H1 (cell line): Measurements from ENCODE around the gene MSTN. TPM values are rescaled to one million over a fixed set of nuclear protein-coding genes. Genes with fewer than 3 reads are reported as not detected.

Source experiments
- CTCF ChIA-PET: fragments of 300-600 bp; sonication (Branson Sonifier 250); formaldehyde crosslinking; loops from one replicate; lab custom pipeline; 2021; ENCODE audit not compliant: partially characterized antibody; lab: Charles Lee
- POLR2A ChIA-PET: fragments of 300-600 bp; sonication (Branson Sonifier 250); formaldehyde crosslinking; loops from one replicate; lab custom pipeline; 2021; ENCODE audit warnings: inconsistent platforms; ENCODE audit not compliant: partially characterized antibody; lab: Charles Lee
- DNase-seq, 2 experiments: peaks; one replicate each; pipeline versions ENCODE4 v3.0.0 to v3.0.0-alpha.2; 2010 to 2022; ENCODE audit warnings: low spot score in 2 of 2, low read depth in 1 of 2, mixed read lengths in 1 of 2
- FAIRE-seq: peaks from 2 replicates; lab custom pipeline; 2011; peaks lifted over from hg19 to GRCh38; lab: Jason Lieb, UNC
- H2AFZ ChIP-seq: 2 replicates; pipeline ENCODE4 v1.8.1; 2012; ENCODE audit warnings: low read length, inconsistent platforms
- H2AK5ac ChIP-seq: 2 replicates; pipeline ENCODE4 v1.6.1; 2013; ENCODE audit warnings: low read depth, low read length
- H2BK120ac ChIP-seq: replicated peaks from 2 replicates; pipeline ENCODE3; 2013; ENCODE audit warnings: low read depth, low read length, inconsistent platforms
- H2BK12ac ChIP-seq: 2 replicates; pipeline ENCODE4 v1.6.1; 2013; ENCODE audit warnings: low read depth, low read length
- H2BK15ac ChIP-seq: 2 replicates; pipeline ENCODE4 v1.6.1; 2013; ENCODE audit warnings: low read length
- H2BK20ac ChIP-seq: 2 replicates; pipeline ENCODE4 v1.6.1; 2013; ENCODE audit warnings: low read length
- H2BK5ac ChIP-seq: 2 replicates; pipeline ENCODE4 v1.6.1; 2013; ENCODE audit warnings: low read depth, low read length
- H3K14ac ChIP-seq: 2 replicates; pipeline ENCODE4 v1.6.1; 2013; ENCODE audit warnings: inconsistent platforms; ENCODE audit not compliant: insufficient read length
- H3K18ac ChIP-seq: 2 replicates; pipeline ENCODE4 v1.6.1; 2013; ENCODE audit warnings: low read length; ENCODE audit errors: extremely low read depth
- H3K23ac ChIP-seq: 2 replicates; pipeline ENCODE4 v1.6.1; 2013; ENCODE audit warnings: inconsistent platforms; ENCODE audit not compliant: insufficient read length
- H3K23me2 ChIP-seq: 2 replicates; pipeline ENCODE4 v1.6.1; 2013; ENCODE audit warnings: low read depth, low read length
- H3K27ac ChIP-seq: 2 replicates; pipeline ENCODE4 v1.6.1; 2011; ENCODE audit warnings: low read depth, low read length, inconsistent platforms
- H3K27me3 ChIP-seq, 4 experiments: replicated peaks in 1 of 4; 1 replicate in 1 of 4; 2 replicates in 3 of 4; pipeline versions ENCODE4 v1.6.1 to v1.8.1; 2011 to 2013; ENCODE audit warnings: low read length in 3 of 4, mild to moderate bottlenecking in 3 of 4, inconsistent platforms in 2 of 4, mixed read lengths in 2 of 4, moderate library complexity in 1 of 4; ENCODE audit not compliant: control insufficient read depth in 3 of 4, insufficient read depth in 3 of 4; ENCODE audit errors: extremely low read depth in 1 of 4
- H3K36me3 ChIP-seq, 4 experiments: 2 replicates each; pipeline versions ENCODE4 v1.6.1 to v1.8.1; 2011 to 2013; ENCODE audit warnings: mild to moderate bottlenecking in 4 of 4, low read length in 3 of 4, moderate library complexity in 2 of 4, control low read depth in 1 of 4, inconsistent platforms in 1 of 4; ENCODE audit not compliant: insufficient read depth in 4 of 4, control insufficient read depth in 2 of 4
- H3K4ac ChIP-seq: replicated peaks from 2 replicates; pipeline ENCODE3; 2013; ENCODE audit warnings: low read length, low read depth, mixed read lengths, inconsistent platforms; ENCODE audit not compliant: insufficient read length
- H3K4me1 ChIP-seq, 4 experiments: replicated peaks in 1 of 4; 1 replicate in 1 of 4; 2 replicates in 3 of 4; pipeline versions ENCODE4 v1.6.1 to v1.8.1; 2011 to 2013; ENCODE audit warnings: low read length in 3 of 4, inconsistent platforms in 2 of 4, mixed read lengths in 1 of 4; ENCODE audit not compliant: insufficient read depth in 4 of 4, control insufficient read depth in 3 of 4
- H3K4me2 ChIP-seq, 2 experiments: 2 replicates each; pipeline versions ENCODE4 v1.6.1 to v1.8.1; 2011 to 2013; ENCODE audit warnings: low read depth in 2 of 2, low read length in 2 of 2, control low read depth in 1 of 2, inconsistent platforms in 1 of 2, mild to moderate bottlenecking in 1 of 2; ENCODE audit not compliant: insufficient read depth in 1 of 2
- H3K4me3 ChIP-seq, 4 experiments: fragments of 200-600, 300-600 bp in 1 of 4; sonication (generic), shearing (Covaris generic), sonication (Bioruptor Twin) in 1 of 4; 2 replicates each; pipeline versions ENCODE4 v1.5.1 to v1.8.1; 2011 to 2016; ENCODE audit warnings: low read length in 4 of 4, low read depth in 3 of 4, control low read depth in 2 of 4, inconsistent platforms in 2 of 4, mild to moderate bottlenecking in 2 of 4, mixed read lengths in 1 of 4, moderate library complexity in 1 of 4; ENCODE audit not compliant: insufficient read depth in 2 of 4; ENCODE audit errors: extremely low read depth in 1 of 4
- H3K56ac ChIP-seq: replicated peaks from 2 replicates; pipeline ENCODE3; 2013; ENCODE audit warnings: low read depth, mild to moderate bottlenecking, mixed read lengths, low read length, inconsistent platforms; ENCODE audit not compliant: insufficient read length
- H3K79me1 ChIP-seq: 2 replicates; pipeline ENCODE4 v1.6.1; 2013; ENCODE audit warnings: low read depth, low read length, control low read depth
- H3K79me2 ChIP-seq, 2 experiments: 2 replicates each; pipeline versions ENCODE4 v1.6.1 to v1.8.1; 2012 to 2013; ENCODE audit warnings: low read length in 2 of 2, mild to moderate bottlenecking in 2 of 2, inconsistent platforms in 1 of 2; ENCODE audit not compliant: insufficient read depth in 2 of 2, control insufficient read depth in 1 of 2
- H3K9ac ChIP-seq, 4 experiments: replicated peaks in 1 of 4; 1 replicate in 1 of 4; 2 replicates in 3 of 4; pipeline versions ENCODE4 v1.6.1 to v1.8.1; 2011 to 2013; ENCODE audit warnings: low read depth in 3 of 4, low read length in 3 of 4, control low read depth in 2 of 4, mild to moderate bottlenecking in 2 of 4, moderate library complexity in 2 of 4, inconsistent platforms in 1 of 4; ENCODE audit errors: extremely low read depth in 1 of 4
- H3K9me3 ChIP-seq, 2 experiments: 2 replicates each; pipeline versions ENCODE4 v1.6.1 to v1.8.1; 2012 to 2013; ENCODE audit warnings: mild to moderate bottlenecking in 2 of 2, moderate library complexity in 2 of 2, control low read depth in 1 of 2, inconsistent platforms in 1 of 2, low read depth in 1 of 2, low read length in 1 of 2, mixed read lengths in 1 of 2; ENCODE audit not compliant: insufficient read depth in 2 of 2
- H4K20me1 ChIP-seq, 2 experiments: replicated peaks in 1 of 2; 2 replicates each; pipeline versions ENCODE3 to v1.8.1; 2011 to 2013; ENCODE audit warnings: inconsistent platforms in 2 of 2, low read length in 2 of 2, mild to moderate bottlenecking in 1 of 2; ENCODE audit not compliant: insufficient read depth in 2 of 2, control insufficient read depth in 1 of 2
- H4K5ac ChIP-seq: 2 replicates; pipeline ENCODE4 v1.6.1; 2013; ENCODE audit warnings: low read length, low read depth, mixed read lengths, inconsistent platforms; ENCODE audit not compliant: insufficient read length
- H4K8ac ChIP-seq: 2 replicates; pipeline ENCODE4 v1.8.0; 2013; ENCODE audit warnings: mild to moderate bottlenecking, moderate library complexity, low read length, inconsistent platforms; ENCODE audit not compliant: insufficient read depth; ENCODE audit errors: extremely low read depth
- H4K91ac ChIP-seq: replicated peaks from 2 replicates; pipeline ENCODE3; 2013; ENCODE audit warnings: low read length, mixed read lengths, inconsistent platforms; ENCODE audit not compliant: insufficient read length
- BACH1 ChIP-seq: IDR thresholded peaks from 2 replicates; pipeline ENCODE4 v1.6.1; 2012; ENCODE audit warnings: low read length, improper control_type of control experiment
- BRCA1 ChIP-seq: IDR thresholded peaks from 2 replicates; pipeline ENCODE4 v1.6.1; 2012; ENCODE audit warnings: low read depth, low read length, improper control_type of control experiment
- EGR1 ChIP-seq: IDR thresholded peaks from 2 replicates; pipeline ENCODE4 v1.6.1; 2011; ENCODE audit warnings: low read depth, low read length, borderline replicate concordance
- EZH2 ChIP-seq: fragments of 200-600 bp; sonication (generic); IDR thresholded peaks from 2 replicates; pipeline ENCODE4 v1.7.1; 2012; ENCODE audit warnings: low read depth, mild to moderate bottlenecking, moderate library complexity, low read length, inconsistent platforms; ENCODE audit not compliant: severe bottlenecking
- HDAC2 ChIP-seq, 2 experiments: fragments of 300-600 bp in 1 of 2; sonication (generic) in 1 of 2; IDR thresholded peaks; 2 replicates each; pipeline ENCODE4 v1.6.1; 2011 to 2012; ENCODE audit warnings: low read depth in 2 of 2, low read length in 2 of 2, mild to moderate bottlenecking in 2 of 2, moderate library complexity in 2 of 2, borderline replicate concordance in 1 of 2, inconsistent platforms in 1 of 2
- POU5F1 ChIP-seq: IDR thresholded peaks from 2 replicates; pipeline ENCODE4 v1.6.1; 2011; ENCODE audit warnings: low read depth, mild to moderate bottlenecking, low read length, moderate library complexity
- RNF2 ChIP-seq: fragments of 200-900, 300-1000 bp; sonication (generic); IDR thresholded peaks from 2 replicates; pipeline ENCODE4 v1.7.1; 2016; ENCODE audit warnings: borderline replicate concordance, low read depth, mild to moderate bottlenecking, antibody characterized with exemption, low read length; ENCODE audit not compliant: poor library complexity, severe bottlenecking; ENCODE audit errors: missing control alignments
- SIN3A ChIP-seq, 2 experiments: IDR thresholded peaks in 1 of 2; conservative IDR thresholded peaks in 1 of 2; 2 replicates each; pipeline ENCODE4 v1.6.1; 2011 to 2012; ENCODE audit warnings: low read length in 2 of 2, improper control_type of control experiment in 1 of 2, low read depth in 1 of 2, mild to moderate bottlenecking in 1 of 2
- SP4 ChIP-seq: IDR thresholded peaks from 2 replicates; pipeline ENCODE4 v1.6.1; 2012; ENCODE audit warnings: low read length, inconsistent platforms
- SUZ12 ChIP-seq: fragments of 200-600 bp; sonication (generic); IDR thresholded peaks from 2 replicates; pipeline ENCODE4 v1.6.1; 2012; ENCODE audit warnings: mild to moderate bottlenecking, inconsistent platforms, low read length, moderate library complexity, mixed read lengths
- TAF1 ChIP-seq: IDR thresholded peaks from 2 replicates; pipeline ENCODE4 v1.6.1; 2011; ENCODE audit warnings: mild to moderate bottlenecking, low read depth, low read length
- WGBS, 2 experiments: shearing (Covaris generic) in 1 of 2; methylation state at CpG; one replicate each; pipeline versions ENCODE4 v1.1.6 to v1.1.7; 2013 to 2015; ENCODE audit warnings: low lambda C conversion rate in 2 of 2, mixed read lengths in 2 of 2, inconsistent platforms in 1 of 2, low coverage in 1 of 2, missing lambda C conversion rate in 1 of 2; ENCODE audit not compliant: insufficient replicate concordance in 2 of 2, insufficient coverage in 1 of 2, insufficient read length in 1 of 2; ENCODE audit errors: extremely low coverage in 1 of 2, missing lambda C conversion rate in 1 of 2; 5-methylcytosine and 5-hydroxymethylcytosine counted together
- polyA plus RNA-seq, 7 experiments: library from polyadenylated mRNA; depleted of rRNA in 3 of 7; stranded (reverse) in 5 of 7; unstranded in 2 of 7; fragments of >200 nt in 5 of 7; fragments of 200-250 nt in 2 of 7; gene quantifications; 1 replicate in 5 of 7; 2 replicates in 1 of 7; 4 replicates in 1 of 7; pipeline versions ENCODE4 v1.2.1 to v1.2.3, GENCODE V29; 2011 to 2013; ENCODE audit warnings: missing spikeins in 2 of 7, mixed read lengths in 2 of 7
- total RNA-seq: library from RNA; stranded (reverse); fragmentation: NEBNext Ultra II Directional; extraction: Animal tissue kit (Norgen Biotek cat#: 25700); gene quantifications from 2 replicates; pipeline ENCODE4 v1.2.1, GENCODE V29; 2021
- TF ChIP-seq, protein P1 (sequence below): IDR thresholded peaks from 2 replicates; pipeline ENCODE4 v1.6.1; 2011; ENCODE audit warnings: low read length, improper control_type of control experiment
- TF ChIP-seq, protein P2 (sequence below): IDR thresholded peaks from 2 replicates; pipeline ENCODE4 v1.6.1; 2012; ENCODE audit warnings: inconsistent platforms

The MSTN gene
- total and polyA plus RNA-seq, 2 of the 8 experiments (the other 6 are each of a cell fraction or from before 2014, with no cell fraction given) = not detected

DNA sequence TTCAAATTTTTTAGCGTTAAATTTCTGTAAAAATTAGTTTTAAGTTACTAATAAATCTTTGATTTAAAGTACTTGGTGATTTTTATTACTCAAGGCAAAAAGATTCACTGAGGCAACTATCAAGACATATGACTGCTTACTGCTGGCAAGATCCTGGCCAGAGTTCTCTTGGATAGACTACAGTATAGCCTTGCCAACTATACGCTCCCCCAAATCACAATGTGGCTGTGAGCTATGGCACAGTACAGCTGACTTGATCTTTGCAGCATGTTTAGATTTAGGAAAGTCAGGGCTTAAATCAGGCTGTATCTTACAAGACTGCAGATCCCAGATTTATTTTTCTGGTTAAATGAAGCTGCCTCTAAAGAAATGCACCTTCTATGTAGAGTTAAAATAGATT lies 26.5 kb downstream of the MSTN start:
- H3K4me3 ChIP-seq = no peak overlapping the region
- no peaks in the 10 kb centered on the region for H3K27me3 ChIP-seq
- H4K5ac ChIP-seq = no peak overlapping the region
- no peak overlapping the region for H2BK15ac ChIP-seq
- no peaks in the 10 kb centered on the region for H3K9me3 ChIP-seq
- no peaks in the 10 kb centered on the region for H3K23me2 ChIP-seq
- no peak overlapping the region for H3K14ac ChIP-seq
- H4K8ac ChIP-seq = no peak overlapping the region
- FAIRE-seq = no peak
- H3K18ac ChIP-seq = no peak overlapping the region
- no peak overlapping the region for H3K9ac ChIP-seq
- H3K56ac ChIP-seq = no peak overlapping the region
- ChIA-PET POLR2A (no interaction called here), CTCF (interaction anchor here (4.1 kb wide), 1 partner anchor 11 kb away, joined by 28 read pairs; no protein-coding TSS in a partner anchor)
- H3K79me2 ChIP-seq = no peaks in the 10 kb centered on the region
- H3K27ac ChIP-seq = no peak overlapping the region
- no peak overlapping the region for H3K4me2 ChIP-seq
- H2BK120ac ChIP-seq = no peak overlapping the region
- no peak overlapping the region for H2BK20ac ChIP-seq
- no peak for DNase-seq
- H3K4ac ChIP-seq = no peak overlapping the region
- H3K4me1 ChIP-seq = no peaks in the 10 kb centered on the region
- H4K20me1 ChIP-seq = no peaks in the 10 kb centered on the region
- no peak overlapping the region for H2BK12ac ChIP-seq
- H2AK5ac ChIP-seq = no peak overlapping the region
- H3K36me3 ChIP-seq = no peaks in the 10 kb centered on the region
- WGBS, 2 experiments = 87% methylated on average over 2 of the region's 2 CpGs; no CpG with 5 or more reads in 1 of the 2 experiments
- no peak overlapping the region for H3K23ac ChIP-seq
- H3K79me1 ChIP-seq = no peaks in the 10 kb centered on the region
- no peak overlapping the region for H2BK5ac ChIP-seq
- no peak overlapping the region for H2AFZ ChIP-seq
- no peak overlapping the region for H4K91ac ChIP-seq
- TF ChIP-seq SUZ12 (no peak), EZH2 (no peak), SP4 (no peak), HDAC2 (IDR thresholded peaks at IDR 0.05; ENCODE audit: borderline replicate concordance in 1 of 2, low read depth in 2 of 2, low read length in 2 of 2) (no peak), SIN3A (conservative IDR thresholded peaks at IDR 0.05 in 1 of 2, IDR thresholded peaks at IDR 0.05 in 1 of 2; ENCODE audit: low read depth in 1 of 2, low read length in 2 of 2) (no peak), BRCA1 (no peak), POU5F1 (no peak), TAF1 (no peak), EGR1 (no peak), RNF2 (no peak), BACH1 (no peak)
- TF ChIP-seq, protein P1, sequence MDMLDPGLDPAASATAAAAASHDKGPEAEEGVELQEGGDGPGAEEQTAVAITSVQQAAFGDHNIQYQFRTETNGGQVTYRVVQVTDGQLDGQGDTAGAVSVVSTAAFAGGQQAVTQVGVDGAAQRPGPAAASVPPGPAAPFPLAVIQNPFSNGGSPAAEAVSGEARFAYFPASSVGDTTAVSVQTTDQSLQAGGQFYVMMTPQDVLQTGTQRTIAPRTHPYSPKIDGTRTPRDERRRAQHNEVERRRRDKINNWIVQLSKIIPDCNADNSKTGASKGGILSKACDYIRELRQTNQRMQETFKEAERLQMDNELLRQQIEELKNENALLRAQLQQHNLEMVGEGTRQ = no peak
- TF ChIP-seq, protein P2, sequence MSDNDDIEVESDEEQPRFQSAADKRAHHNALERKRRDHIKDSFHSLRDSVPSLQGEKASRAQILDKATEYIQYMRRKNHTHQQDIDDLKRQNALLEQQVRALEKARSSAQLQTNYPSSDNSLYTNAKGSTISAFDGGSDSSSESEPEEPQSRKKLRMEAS = no peak
